H1 (cell line): ENCODE measurements around the gene ADD3.

Experiments used
- CHD1 ChIP-seq: IDR thresholded peaks from 2 replicates; pipeline ENCODE4 v1.6.1; 2012; ENCODE audit warnings: low read depth, low read length, improper control_type of control experiment
- RBBP5 ChIP-seq: IDR thresholded peaks from 2 replicates; pipeline ENCODE4 v1.7.1; 2012; ENCODE audit warnings: low read depth, mild to moderate bottlenecking, inconsistent platforms, low read length, moderate library complexity, borderline replicate concordance

DNA sequence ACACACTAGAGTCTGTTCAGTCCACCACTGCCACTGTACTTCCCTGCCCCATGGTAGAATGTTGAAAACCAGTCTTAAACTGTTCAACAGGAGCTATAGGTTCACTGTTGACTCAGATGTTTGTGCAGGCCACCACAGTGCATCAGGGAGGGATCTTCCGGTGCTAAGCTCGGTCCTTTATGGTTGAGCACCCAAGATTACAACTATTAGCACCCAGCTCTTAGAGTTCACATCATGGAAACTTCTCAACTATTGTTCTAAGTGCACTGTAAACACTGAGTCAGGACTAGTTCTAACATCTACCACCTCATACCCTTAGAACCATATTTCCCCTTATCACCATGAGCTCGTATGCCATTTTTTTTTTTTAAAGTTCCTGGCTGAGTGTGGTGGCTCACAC is 102.6 kb downstream of the ADD3 start:
- TF ChIP-seq CHD1 (no peak), RBBP5 (no peak)
